ENCODE measurements around the gene GGT5. TPM values are rescaled to one million over a fixed set of nuclear protein-coding genes. Genes with fewer than 3 reads are reported as not detected.
"Not testable (repeated sequence)": the region's sequence is repeated elsewhere in the genome, so short reads cannot be mapped to it uniquely, and the experiment has no call there.

GGT5 gene
- 10 to 100 TPM in 4 of 10 donors, 1 to 10 TPM in 6; 4.3 to 32.7 (median 8.5) TPM for total RNA-seq
- 10 to 100 TPM; 66.5 to 67.4 TPM for polyA plus RNA-seq
- long read RNA-seq, donor 1, transcript GGT5-201 (11 exons, 2,334 nt) = minor isoform, 5 of 83 reads
- long read RNA-seq, donor 1, transcript GGT5-202 (12 exons, 2,494 nt) = major isoform, 38 of 83 reads
- long read RNA-seq, donor 1, partial matches to known transcripts = 10 of 83 reads
- long read RNA-seq, donor 1, other reads (novel, unspliced or antisense) = 27 of 83 reads
- long read RNA-seq, donor 2, full-length matches to known transcripts = 34 of 57 reads
- long read RNA-seq, donor 2, partial matches to known transcripts = 10 of 57 reads
- long read RNA-seq, donor 2, other reads (novel, unspliced or antisense) = 13 of 57 reads
- long read RNA-seq, donor 3, transcript GGT5-203 (12 exons, 2,408 nt) = minor isoform, 9 of 124 reads
- long read RNA-seq, donor 3, transcript GGT5-202 (12 exons, 2,494 nt) = major isoform, 46 of 124 reads
- long read RNA-seq, donor 3, transcript GGT5-201 (11 exons, 2,334 nt) = minor isoform, 13 of 124 reads
- long read RNA-seq, donor 3, partial matches to known transcripts = 10 of 124 reads
- long read RNA-seq, donor 3, other reads (novel, unspliced or antisense) = 46 of 124 reads

- 16 to 29% methylated on average over 11 to 12 of the region's 12 CpGs for WGBS, 2 donors
- not testable (repeated sequence) for H3K9me3 ChIP-seq, H3K27me3 ChIP-seq, H3K36me3 ChIP-seq
- intact Hi-C loops (cut with DNase I) = loop anchor here in 7 of 10 donors (5.0 to 10.0 kb wide), 4 partner anchors 38 to 260 kb away; partner anchors contain the start of gene GSTT2 (in 1 of the 7)
- ATAC-seq (peak in 7 of 8 donors; percentile 7 to 58 (median 31)), DNase-seq (peak in 1 of 2 donors; percentile 39)
- Histone ChIP-seq H3K27ac (peak within 1 kb of the TSS; percentile 75 to 94 (median 84)), H3K4me3 (peak within 1 kb of the TSS; percentile 11 to 51 (median 44)), H3K4me1 (peaks cover 14 to 65% (median 55%) of the 10 kb centered on the region in 9 donors)
Observed at GRCh38 chr22:24245030-24245431, at the start of gene GGT5. TSS of gene GGT5 (minus strand) at chr22:24245082. CDS start at chr22:24244725, 357 bp downstream.

- H3K9me3 ChIP-seq; DNase-seq; H3K4me3 ChIP-seq; H3K36me3 ChIP-seq; intact Hi-C loops (cut with DNase I); H3K27me3 ChIP-seq; ATAC-seq: not testable (repeated sequence)
- Histone ChIP-seq H3K4me1 (peaks cover 21 to 84% (median 66%) of the 10 kb centered on the region in 9 donors), H3K27ac (peak overlapping the region in 7 of 10 donors; percentile 47 to 85 (median 78))
- 91 to 94% methylated on average over 3 of the region's 3 CpGs for WGBS, 2 donors
Observed at GRCh38 chr22:24292202-24292830, 47.4 kb upstream of the GGT5 start.

- Histone ChIP-seq H3K9me3 (no peaks in the 10 kb centered on the region), H3K27me3 (no peaks in the 10 kb centered on the region), H3K27ac (peak overlapping the region; percentile 29 to 85 (median 78)), H3K36me3 (no peaks in the 10 kb centered on the region), H3K4me1 (peaks cover 21 to 89% (median 69%) of the 10 kb centered on the region in 9 donors), H3K4me3 (no peak overlapping the region)
- no peak for DNase-seq
- intact Hi-C loops (cut with DNase I) = no loop called here
- WGBS, 2 donors = 69 to 79% methylated on average over 3 of the region's 3 CpGs
- ATAC-seq = no peak
- TF ChIP-seq CTCF (IDR thresholded peaks at IDR 0.05) = no peak
Observed at GRCh38 chr22:24291515-24292201, 46.8 kb upstream of the GGT5 start.

GRCh38 chr22:24290459-24290858 lies 45.6 kb upstream of the GGT5 start:
- H3K36me3 ChIP-seq = no peaks in the 10 kb centered on the region
- intact Hi-C loops (cut with DNase I) = no loop called here
- TF ChIP-seq CTCF (IDR thresholded peaks at IDR 0.05) = no peak

GRCh38 chr22:24289741-24290163 lies 44.9 kb upstream of the GGT5 start:
- 12 to 19% methylated on average over 4 of the region's 4 CpGs for WGBS, 2 donors
- Histone ChIP-seq H3K27ac (peak overlapping the region; percentile 53 to 85 (median 78)), H3K9me3 (no peaks in the 10 kb centered on the region), H3K36me3 (no peaks in the 10 kb centered on the region), H3K4me3 (peak overlapping the region in 2 of 10 donors; percentile 6 to 17), H3K4me1 (peaks cover 21 to 91% (median 82%) of the 10 kb centered on the region in 9 donors), H3K27me3 (no peaks in the 10 kb centered on the region)
- intact Hi-C loops (cut with DNase I) = no loop called here
- TF ChIP-seq CTCF (IDR thresholded peaks at IDR 0.05) = no peak
- ATAC-seq (peak in 4 of 8 donors; percentile 5 to 24 (median 12)), DNase-seq (no peak)

More at GRCh38 chr22:24290459-24290858, 45.6 kb upstream of the GGT5 start:
- Histone ChIP-seq H3K4me3 (no peak overlapping the region), H3K27me3 (no peaks in the 10 kb centered on the region), H3K4me1 (peaks cover 21 to 89% (median 78%) of the 10 kb centered on the region in 9 donors), H3K27ac (peak overlapping the region in 9 of 10 donors; percentile 63 to 85 (median 78)), H3K9me3 (no peaks in the 10 kb centered on the region)
- ATAC-seq (no peak), DNase-seq (no peak)
